HG02852 (cell line): ENCODE data around the gene CEP170B.
"Not testable (repeated sequence)": the region's sequence is repeated elsewhere in the genome, so short reads cannot be mapped to it uniquely, and the experiment has no call there.

ENCODE experiments used
- ATAC-seq: cut with Tn5 transposase; IDR thresholded peaks from one replicate; pipeline ENCODE4 v1.9.1; 2021; ENCODE audit warnings: mild to moderate bottlenecking, moderate library complexity; ENCODE audit not compliant: unreplicated experiment

Gene CEP170B

GRCh38 chr14:104904650-104905578 is 39.8 kb downstream of the CEP170B start:
- ATAC-seq: not testable (repeated sequence)

- ATAC-seq: not testable (repeated sequence)
Observed at GRCh38 chr14:104905579-104905933, 40.5 kb downstream of the CEP170B start.

DNA sequence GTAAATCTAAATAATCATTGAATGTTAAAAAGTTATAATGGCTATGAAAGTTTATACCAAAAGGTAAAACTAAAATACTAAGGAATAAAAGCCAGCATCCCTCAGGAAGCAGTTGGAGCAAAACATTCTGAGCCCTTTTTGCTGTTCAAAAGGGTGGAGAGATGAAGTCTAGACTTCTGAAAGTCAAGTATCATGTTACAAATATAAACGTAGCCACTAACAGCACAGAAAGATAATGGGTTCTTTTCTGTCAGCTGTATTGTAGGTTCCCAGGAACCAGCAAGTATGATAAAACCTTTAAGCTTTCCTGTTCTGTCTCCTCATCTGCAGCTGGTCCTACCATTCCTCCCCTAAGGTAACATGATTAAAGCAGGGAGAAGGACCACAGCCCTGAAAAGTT is 43.2 kb downstream of the CEP170B start:
- no peak for ATAC-seq

GRCh38 chr14:104912053-104912452 is 47.0 kb downstream of the CEP170B start:
- no peak for ATAC-seq

- ATAC-seq: no peak
Observed at GRCh38 chr14:104913435-104913834, 48.4 kb downstream of the CEP170B start.

DNA sequence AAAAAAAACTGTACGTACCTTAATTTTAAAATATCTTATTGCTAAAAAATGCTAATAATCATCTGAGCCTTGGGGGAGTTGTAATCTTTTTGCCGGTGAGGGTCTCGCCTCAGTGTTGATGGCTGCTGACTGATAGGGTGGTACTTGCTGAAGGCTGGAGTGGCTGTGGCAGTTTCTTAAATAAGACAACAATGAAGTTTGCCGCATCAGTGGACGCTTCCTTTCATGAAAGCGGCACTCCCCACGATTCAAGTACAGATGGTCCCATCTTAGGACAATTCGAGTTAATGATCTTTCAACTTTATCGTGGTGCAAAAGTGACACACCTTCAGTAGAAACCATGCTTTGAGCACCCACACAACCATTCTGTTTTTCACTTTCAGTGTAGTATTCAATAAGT is 52.0 kb downstream of the CEP170B start:
- no peak for ATAC-seq

DNA sequence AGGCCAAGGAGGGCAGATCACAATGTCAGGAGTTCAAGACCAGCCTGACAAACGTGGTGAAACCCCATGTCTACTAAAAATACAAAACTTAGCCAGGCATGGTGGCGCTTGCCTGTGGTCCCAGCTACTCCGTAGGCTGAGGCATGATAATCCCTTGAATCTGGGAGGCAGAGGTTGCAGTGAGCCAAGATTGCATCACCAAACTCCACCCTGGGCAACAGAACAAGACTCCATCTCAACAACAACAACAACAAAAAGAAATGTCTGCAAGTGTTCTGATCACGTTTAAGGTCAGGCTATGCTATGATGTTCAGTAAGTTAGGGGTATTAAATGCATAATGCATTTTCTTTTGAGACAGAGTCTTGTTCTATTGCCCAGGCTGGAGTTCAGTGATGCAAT is 52.9 kb downstream of the CEP170B start:
- ATAC-seq: no peak

GRCh38 chr14:104919152-104919992 is 54.3 kb downstream of the CEP170B start:
- not testable (repeated sequence) for ATAC-seq

- no peak for ATAC-seq
Observed at GRCh38 chr14:104919993-104920315, 54.9 kb downstream of the CEP170B start.

GRCh38 chr14:104923640-104924420 is 58.8 kb downstream of the CEP170B start:
- no peak for ATAC-seq

DNA sequence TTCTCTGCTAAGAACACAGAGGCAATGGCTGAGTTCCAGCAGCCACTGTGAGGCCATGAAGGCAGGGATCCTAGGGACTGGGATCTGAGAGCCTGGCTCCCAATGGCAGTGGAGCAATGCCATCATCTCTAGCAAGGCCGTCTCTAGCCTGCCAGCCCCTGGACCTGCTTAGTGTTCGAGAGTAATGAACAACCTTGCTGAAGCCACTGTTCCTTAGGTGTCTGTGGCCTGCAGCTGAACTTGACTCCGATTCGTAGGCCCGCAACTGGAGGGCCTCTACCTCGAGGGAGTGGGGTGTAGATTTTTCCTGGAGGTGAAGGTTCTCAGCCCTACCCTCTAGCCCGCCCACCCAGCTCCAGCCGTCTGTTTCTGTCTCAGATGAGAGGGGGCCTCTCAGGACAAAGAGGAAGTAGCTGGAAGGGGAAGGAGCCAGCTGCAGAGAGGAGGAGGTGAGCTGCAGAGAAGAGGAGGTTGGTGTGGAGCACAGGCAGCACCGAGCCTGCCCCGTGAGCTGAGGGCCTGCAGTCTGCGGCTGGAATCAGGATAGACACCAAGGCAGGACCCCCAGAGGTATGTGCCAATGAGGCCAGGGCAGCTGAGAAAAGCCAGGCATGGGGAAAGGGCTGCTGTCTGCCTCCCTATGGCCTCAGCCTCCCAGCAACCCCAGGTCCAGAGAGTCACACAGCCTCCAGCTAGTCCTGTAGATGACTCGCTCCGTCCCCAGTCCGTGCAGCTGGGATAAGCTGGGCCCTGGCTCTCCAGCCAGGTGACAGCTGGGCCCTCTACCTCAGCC is 59.5 kb downstream of the CEP170B start, which contains the start of gene PLD4:
Gene PLD4, plus strand, starts transcription at position 459 of the 793 bp plus-strand sequence. CDS start 2,262 bp downstream, outside the sequence.
- no peak for ATAC-seq

DNA sequence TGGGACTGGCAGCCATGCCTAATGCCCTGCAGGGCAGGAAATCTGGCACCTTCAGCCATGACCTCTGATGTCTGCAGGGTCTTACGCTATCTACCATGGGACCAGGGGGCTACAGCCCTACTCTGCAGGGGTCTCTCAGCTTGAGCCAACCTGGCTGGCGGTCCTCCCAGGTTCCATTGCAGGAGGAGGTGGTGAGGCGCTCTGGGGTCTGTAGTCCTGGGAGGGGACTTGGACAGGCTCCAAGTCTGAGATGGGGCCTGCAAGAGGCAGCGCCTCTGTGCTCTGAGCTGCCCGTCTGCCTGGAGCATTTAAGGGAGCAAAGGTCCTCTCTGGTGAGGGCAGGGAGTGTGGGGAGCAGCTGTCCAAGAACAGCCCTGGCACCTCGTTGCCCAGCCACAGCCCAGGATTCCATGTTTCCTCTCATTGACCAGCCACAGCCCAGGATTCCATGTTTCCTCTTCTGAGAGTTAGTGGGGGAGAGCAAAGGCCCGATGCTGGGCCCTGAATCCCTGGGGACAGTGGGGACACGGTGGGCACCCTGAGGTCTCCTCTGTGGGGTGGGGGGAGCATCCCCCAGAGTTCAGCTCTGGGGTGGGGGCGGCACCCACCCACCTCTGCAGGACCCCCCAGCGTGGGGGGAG is 60.3 kb downstream of the CEP170B start:
- no peak for ATAC-seq

- ATAC-seq: peak; percentile 4
Observed at GRCh38 chr14:104925855-104926609, 61.0 kb downstream of the CEP170B start.

DNA sequence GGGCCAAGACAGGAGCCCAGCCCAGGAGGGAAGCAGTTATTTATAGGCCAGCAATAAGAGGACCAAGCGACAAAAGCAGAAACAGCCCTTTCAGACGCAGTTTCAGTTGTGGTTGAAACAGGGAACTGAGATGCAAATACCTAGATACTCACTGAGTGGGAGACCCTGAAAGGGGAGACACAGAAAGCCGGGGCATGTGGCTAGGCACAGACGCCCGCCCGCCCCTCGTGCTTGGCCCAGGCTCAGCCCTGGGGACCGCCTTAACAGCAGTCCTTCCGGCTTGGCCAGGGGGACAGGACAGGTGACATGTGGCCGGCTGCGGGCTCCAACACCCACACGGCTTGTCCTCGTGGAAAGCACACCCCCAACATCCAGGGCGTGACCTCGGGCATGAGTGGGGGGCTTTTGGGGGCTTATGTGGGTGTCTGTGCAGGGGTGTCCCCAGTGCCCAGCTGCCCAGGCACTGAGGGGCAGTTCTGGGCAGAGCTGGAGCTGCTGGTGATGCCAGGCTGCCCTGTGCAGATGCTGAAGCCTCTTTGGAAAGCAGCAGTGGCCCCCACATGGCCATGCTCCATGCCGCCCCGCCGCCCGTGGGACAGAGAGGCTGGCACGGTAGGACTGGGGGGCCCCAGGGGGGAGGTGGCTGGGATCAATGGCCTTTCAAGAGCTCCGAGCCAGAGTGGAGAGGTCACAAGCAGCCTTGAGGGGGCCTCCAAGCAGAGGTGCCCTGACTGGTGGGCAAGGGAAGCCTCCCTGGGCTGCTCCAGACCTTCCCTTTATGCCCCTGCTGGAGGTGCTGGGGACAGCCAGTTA is 61.8 kb downstream of the CEP170B start:
- peak; percentile 72 for ATAC-seq

DNA sequence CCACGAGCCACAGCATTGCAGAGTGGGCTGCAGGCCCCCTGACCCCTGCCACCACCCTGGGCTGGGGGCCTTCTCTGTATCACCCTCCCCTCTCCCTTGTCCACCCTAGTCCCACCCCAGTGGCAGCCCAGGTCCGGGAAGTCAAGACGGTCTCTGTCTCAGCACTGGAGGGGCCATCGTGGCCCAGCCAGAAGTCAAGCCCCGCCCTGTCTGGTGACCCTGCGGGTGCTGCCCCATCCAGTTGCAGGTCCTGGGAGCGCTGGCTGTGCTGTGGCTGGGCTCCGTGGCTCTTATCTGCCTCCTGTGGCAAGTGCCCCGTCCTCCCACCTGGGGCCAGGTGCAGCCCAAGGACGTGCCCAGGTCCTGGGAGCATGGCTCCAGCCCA is 62.4 kb downstream of the CEP170B start:
- ATAC-seq: no peak

- no peak for ATAC-seq
Observed at GRCh38 chr14:104927901-104928300, 62.8 kb downstream of the CEP170B start.

DNA sequence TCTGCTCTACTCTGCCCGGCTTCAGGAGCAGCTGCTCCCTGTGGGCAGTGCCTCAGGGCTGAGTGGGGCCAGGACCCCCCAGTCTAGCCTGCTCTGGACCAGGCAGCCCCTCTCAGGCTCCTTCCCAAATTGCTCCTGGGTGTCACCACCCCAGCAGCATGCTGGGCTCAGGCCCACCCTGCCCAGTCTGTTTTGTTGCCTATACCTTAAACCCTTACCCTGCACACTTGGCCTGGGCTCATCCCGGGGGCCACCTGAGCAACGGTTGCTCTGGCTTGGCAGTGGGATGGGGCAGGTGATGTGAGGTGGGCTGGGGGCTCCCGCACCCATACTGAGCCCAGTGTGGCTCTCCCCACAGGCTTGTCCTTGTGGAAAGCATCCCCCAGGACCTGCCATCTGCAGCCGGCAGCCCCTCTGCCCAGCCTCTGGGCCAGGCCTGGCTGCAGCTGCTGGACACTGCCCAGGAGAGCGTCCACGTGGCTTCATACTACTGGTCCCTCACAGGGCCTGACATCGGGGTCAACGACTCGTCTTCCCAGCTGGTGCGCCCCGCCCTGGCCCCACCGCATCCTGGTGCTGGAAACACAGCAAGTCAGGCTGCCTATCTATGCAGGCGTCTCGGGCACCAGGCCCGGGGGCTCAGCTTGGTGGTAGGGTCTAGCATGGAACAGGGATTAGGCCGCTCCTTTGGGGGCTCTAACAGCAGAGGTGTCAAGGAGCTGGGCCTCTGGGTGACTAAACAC is 63.5 kb downstream of the CEP170B start:
- no peak for ATAC-seq
